Measurements from ENCODE around the gene PHKA2.
"Not testable (repeated sequence)": the region's sequence is repeated elsewhere in the genome, so short reads cannot be mapped to it uniquely, and the experiment has no call there.

The PHKA2 gene

GRCh38 chrX:18983666-18984380 is at the start of gene PHKA2:
Gene PHKA2, minus strand, starts transcription at chrX:18984114. Its CDS starts 182 bp downstream, at chrX:18983932.
- peak; percentile 2 for DNase-seq (ENCODE audit: low read depth, low spot score)

- DNase-seq (ENCODE audit: low read depth, low spot score): no peak
Observed at GRCh38 chrX:19030805-19031204, 46.9 kb upstream of the PHKA2 start.

GRCh38 chrX:19028560-19028959 is 44.6 kb upstream of the PHKA2 start:
- no peak for DNase-seq (ENCODE audit: low read depth, low spot score)

DNA sequence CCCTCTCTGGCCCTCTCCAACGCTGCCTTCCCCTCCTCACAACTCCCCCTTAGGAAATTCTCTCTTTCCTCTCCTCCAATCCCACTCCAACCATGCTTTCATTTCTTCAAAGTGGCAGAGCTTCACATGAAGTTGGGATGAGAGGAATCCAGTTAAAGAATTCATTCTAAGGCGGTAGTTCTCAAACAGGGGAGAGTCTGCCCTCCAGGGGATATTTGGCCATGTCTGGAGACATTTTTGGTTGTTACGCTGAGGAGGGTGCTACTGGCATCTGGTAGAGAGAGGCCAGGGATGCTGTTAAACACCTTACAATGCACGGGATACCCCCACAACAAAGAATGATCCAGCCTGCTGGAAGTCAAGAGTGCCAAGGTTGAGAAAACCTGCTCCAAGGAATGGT is 40.5 kb upstream of the PHKA2 start:
- no peak for DNase-seq (ENCODE audit: low read depth, low spot score)

DNA sequence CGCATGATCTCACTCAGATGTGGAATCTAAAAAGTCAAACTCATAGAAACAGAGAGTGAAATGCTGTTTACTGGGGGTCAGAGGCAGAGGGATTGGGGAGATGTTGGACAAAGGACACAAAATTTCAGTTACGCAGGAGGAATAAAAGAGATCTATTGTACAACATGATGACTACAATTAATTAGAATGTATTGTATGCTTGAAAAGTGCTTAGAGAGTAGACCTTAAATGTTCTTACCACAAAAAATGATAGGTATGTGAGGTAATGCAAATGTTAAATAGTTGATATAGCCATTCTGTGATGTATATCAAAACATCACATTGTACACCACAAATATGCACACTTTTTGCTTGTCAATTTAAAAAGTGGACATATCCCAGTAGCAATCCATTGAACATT is 36.1 kb upstream of the PHKA2 start:
- no peak for DNase-seq (ENCODE audit: low read depth, low spot score)

GRCh38 chrX:19017271-19017670 is 33.4 kb upstream of the PHKA2 start:
- no peak for DNase-seq (ENCODE audit: low read depth, low spot score)

DNA sequence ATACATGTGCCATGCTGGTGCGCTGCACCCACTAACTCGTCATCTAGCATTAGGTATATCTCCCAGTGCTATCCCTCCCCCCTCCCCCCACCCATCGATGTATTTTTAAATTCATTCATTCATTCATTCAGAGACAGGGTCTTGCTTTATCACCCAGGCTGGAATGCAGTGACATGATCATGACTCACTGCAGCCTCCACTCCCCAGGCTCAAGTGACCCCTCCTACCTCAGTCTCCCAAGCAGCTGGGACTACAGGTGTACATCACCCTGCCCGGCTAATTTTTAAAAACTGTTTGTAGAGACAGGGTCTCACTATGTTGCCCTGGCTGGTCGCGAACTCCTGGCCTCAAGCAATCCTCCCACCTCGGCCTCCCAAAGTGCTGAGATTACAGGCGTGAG is 32.7 kb upstream of the PHKA2 start:
- not testable (repeated sequence) for DNase-seq (ENCODE audit: low read depth, low spot score)

DNA sequence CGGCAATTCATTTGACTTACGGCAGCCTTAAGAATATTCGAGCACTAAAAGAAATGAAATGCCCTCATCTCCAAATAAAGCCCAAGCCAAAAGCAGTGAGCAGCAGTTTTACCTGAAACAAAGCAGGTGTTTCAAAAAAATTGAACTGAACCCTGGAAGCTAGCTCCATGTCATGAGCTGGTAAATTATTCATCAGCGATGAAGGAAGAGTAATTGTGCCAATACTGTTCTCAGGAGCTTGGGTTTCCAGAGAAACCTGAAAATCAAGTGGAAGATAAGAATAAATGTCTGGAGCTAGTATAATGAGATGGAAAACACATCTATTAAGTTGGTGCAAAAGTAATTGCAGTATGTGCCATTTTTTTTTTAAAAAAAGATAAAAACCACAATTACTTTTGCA is 24.0 kb upstream of the PHKA2 start:
- no peak for DNase-seq (ENCODE audit: low read depth, low spot score)

DNA sequence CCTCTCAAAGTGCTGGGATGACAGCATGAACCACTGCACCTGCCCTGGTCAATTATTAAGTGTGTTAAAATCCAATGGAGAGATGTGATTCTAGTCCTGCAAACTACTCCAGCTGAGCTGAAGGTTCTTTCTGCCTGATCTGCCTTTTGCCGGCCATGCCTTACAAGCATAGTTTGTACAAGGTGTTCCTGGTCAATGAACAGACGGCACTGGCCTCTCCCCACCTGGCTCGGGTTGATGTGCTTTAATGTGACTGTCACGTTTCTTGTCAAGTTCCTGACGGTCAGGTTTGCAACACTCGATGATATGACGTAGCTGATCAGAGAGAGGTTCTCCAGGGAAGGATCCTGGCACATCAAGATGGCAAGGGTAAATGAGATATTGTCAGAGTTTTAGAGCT is 23.1 kb upstream of the PHKA2 start:
- DNase-seq (ENCODE audit: low read depth, low spot score): no peak

DNA sequence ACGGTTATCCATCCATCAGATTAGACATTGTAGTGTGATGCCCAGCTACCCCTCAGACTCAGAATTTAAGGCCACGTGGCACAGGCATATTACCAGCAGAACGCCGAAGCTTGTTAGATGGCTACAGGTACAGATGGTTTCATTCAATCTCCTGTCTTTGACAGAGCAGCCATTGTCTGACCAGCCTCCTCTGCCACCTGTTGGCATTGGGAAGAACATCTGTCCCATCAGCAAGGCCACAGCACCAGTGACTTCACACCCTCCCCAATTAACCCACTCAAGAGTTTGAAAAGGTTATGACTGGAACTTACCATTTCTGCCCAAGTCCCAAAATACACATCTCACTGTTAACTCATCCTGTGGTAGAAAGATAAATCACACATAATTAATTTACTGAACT is 22.0 kb upstream of the PHKA2 start:
- DNase-seq (ENCODE audit: low read depth, low spot score): no peak

DNA sequence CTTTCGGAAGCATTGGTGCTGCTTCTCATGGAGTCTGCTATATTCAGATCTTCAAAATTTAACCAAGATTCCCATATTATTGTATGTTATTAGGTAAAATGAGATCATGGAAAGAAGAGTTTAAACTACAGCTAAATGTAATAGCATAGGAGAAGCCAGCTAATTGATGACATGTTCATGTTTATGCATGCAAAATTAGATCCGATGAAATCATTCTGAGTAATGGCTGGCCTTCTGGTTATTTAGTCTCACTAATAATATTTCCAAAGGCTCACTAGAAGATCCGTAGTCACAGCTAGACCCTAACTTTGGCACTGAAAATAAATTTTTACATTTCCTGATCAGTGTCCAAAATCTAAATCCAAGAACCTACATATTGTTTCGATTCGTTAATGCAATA is 19.8 kb upstream of the PHKA2 start:
- DNase-seq (ENCODE audit: low read depth, low spot score): no peak

DNA sequence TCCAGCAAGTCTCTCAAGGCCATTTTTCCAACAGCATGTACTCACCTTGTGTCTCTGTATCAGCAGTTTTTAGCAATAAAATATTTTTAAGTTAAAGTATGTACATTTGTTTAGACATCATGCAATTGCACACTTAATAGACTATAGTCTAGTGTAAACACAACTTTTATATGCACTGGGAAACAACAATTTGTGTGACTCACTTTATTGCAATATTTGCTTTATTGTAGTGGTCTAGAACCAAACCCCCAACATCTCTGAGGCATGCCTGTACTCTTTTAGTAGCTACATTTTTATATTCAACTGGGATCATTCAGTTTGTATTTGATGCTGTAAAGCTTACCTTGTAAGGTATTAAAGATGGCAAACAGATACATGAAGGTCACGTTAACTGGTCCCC is 14.7 kb upstream of the PHKA2 start:
- no peak for DNase-seq (ENCODE audit: low read depth, low spot score)

GRCh38 chrX:18997916-18998315 is 14.0 kb upstream of the PHKA2 start:
- DNase-seq (ENCODE audit: low read depth, low spot score): no peak

- no peak for DNase-seq (ENCODE audit: low read depth, low spot score)
Observed at GRCh38 chrX:18996536-18996935, 12.6 kb upstream of the PHKA2 start.

DNA sequence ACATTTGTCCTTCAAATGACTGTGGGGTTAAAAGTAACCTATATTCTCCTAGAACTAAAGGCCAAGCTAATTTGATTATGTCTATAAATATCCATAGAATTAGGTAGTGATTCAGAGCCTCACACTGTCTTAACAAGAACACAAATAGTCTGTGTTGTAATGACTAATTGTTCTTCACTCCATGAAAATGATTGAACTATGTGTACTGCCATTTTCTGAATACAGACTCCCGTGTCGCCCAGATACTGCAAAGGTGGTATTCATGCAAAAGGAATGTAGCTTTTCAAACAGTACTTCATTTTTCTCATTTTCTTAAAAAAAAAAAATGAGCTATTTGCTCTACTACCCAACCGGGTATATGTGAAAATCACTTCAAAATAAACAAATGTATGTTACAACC is 11.3 kb upstream of the PHKA2 start:
- no peak for DNase-seq (ENCODE audit: low read depth, low spot score)

GRCh38 chrX:18994713-18995112 is 10.8 kb upstream of the PHKA2 start:
- DNase-seq (ENCODE audit: low read depth, low spot score): no peak

GRCh38 chrX:18992829-18993228 is 8.9 kb upstream of the PHKA2 start:
- DNase-seq (ENCODE audit: low read depth, low spot score): no peak

DNA sequence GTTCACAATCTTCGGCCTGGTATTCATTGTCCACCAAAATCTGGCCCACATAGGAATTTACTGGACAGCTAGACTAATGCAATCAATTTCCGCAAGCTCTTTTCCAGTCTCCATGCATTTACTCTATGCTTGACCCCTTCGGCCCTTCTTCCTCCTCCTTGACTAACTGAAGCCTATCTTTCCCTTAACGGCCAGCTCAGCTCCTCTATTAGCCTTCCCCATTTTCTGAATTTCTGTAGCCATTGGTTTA is 1.2 kb upstream of the PHKA2 start:
- no peak for DNase-seq (ENCODE audit: low read depth, low spot score)

DNA sequence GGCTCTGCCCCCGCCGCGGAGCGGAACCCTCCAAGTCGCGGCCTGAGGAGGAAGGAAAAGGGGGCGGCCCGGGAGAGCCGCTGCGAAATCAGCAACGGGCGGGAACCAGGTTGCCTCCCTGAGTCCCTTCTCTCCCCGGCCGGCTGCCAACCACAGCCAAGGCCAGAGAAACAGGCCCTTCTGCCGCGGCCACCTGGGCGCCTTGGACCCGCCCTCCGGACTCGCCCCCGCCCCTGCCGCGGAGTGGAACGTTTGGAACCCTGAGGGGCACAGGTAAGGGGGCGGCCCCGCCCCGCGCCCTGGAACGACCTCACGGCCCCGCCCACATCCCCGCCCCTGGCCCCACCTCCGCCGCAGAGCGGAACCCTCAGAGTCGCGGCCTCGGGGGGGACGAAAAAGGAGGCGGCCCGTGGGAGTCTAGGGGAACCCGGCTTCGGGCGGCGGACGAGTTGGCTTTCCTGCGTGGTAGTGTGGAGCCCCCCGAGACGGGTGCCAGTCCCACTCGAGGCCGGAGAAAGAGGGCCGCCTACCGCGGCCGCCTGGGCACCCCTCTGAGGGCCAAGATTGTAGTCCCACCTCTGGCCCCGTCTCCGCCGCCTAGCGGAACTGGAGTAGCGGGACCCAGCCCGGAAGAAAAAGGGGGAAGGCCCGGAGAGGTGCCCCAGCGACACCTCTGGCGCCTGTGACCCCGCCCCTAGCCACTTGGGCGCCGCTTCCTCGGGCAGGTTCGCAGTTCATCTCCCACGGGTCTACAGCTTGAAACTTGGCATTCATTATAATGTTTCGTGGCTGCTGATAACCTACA is 669 bp upstream of the PHKA2 start:
- peak; percentile 72 for DNase-seq (ENCODE audit: low read depth, low spot score)

GRCh38 chrX:18981124-18981807 is 2.6 kb downstream of the PHKA2 start:
- no peak for DNase-seq (ENCODE audit: low read depth, low spot score)

GRCh38 chrX:18980262-18980661 is 3.7 kb downstream of the PHKA2 start:
- not testable (repeated sequence) for DNase-seq (ENCODE audit: low read depth, low spot score)

- DNase-seq (ENCODE audit: low read depth, low spot score): no peak
Observed at GRCh38 chrX:18974993-18975392, 8.9 kb downstream of the PHKA2 start.

Data from activated CD4-positive, CD25-positive, alpha-beta regulatory T cell treated with anti-CD3 and anti-CD28 coated beads, Interleukin-2, amount 50 U/mL, for 16 hours (primary cell).